ENCODE measurements around the gene GATA5. TPM values are rescaled to one million over a fixed set of nuclear protein-coding genes. Genes with fewer than 3 reads are reported as not detected.

Gene GATA5
- total RNA-seq, 4 donors from 2014 or later: 0.33 to 0.78 (median 0.46) TPM; not detected in 1

DNA sequence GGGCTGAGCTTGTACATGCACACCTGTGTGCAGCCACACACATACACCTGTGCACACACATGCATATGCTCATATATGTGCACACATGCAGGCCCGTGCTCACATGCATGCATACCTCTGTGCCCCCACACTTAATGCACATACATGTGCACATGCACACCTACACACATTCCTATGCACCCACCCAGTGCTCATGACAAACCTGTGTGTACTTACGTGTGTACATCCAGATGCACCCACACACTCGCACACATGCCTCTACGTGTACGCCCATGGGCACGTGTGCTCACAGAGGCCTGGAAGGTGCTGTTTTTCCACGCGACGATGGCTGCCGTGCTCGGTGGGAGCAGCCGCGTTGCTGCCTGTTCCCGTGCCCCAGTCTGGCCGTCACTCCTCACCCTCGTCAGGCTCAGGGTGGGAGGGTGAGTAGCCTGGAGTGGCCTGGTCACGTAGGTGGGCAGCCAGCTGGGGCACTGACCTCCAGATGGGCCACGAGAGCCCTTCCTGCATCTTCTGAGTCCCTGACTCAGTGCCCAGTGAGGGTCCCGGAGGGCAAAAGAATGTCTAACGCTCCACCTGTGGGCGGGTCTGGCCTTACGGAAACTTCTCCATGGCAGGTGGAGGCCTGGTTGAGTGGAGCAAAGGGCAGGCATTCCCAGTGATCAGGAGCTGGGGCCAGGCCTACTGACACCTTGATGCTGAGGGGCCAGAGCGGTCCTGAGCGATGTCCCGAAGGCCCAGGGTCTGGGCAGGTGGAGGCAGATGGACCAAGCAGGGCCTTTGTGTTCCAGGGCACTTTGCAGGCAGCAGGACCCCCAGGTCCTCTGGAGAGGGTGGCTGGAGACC lies 8.0 kb upstream of the GATA5 start:
- 93% methylated on average over 22 of the region's 25 CpGs for WGBS
- intact Hi-C loops (cut with DNase I): no loop called here
- no peak for DNase-seq (ENCODE audit: extremely low spot score)
- Histone ChIP-seq H3K4me1 (peaks cover 7 to 25% (median 24%) of the 10 kb centered on the region in 4 donors), H3K27me3 (peaks cover 0 to 100% (median 24%) of the 10 kb centered on the region in 4 donors), H3K9me3 (no peaks in the 10 kb centered on the region), H3K36me3 (no peaks in the 10 kb centered on the region), H3K27ac (replicated peaks in 1 of 4) (no peak overlapping the region), H3K4me3 (no peak overlapping the region)
- no peak for TF ChIP-seq POLR2A (IDR thresholded peaks at IDR 0.05; ENCODE audit: low read depth)
- TF ChIP-seq EP300 (IDR thresholded peaks at IDR 0.05): no peak
- TF ChIP-seq, protein P1, sequence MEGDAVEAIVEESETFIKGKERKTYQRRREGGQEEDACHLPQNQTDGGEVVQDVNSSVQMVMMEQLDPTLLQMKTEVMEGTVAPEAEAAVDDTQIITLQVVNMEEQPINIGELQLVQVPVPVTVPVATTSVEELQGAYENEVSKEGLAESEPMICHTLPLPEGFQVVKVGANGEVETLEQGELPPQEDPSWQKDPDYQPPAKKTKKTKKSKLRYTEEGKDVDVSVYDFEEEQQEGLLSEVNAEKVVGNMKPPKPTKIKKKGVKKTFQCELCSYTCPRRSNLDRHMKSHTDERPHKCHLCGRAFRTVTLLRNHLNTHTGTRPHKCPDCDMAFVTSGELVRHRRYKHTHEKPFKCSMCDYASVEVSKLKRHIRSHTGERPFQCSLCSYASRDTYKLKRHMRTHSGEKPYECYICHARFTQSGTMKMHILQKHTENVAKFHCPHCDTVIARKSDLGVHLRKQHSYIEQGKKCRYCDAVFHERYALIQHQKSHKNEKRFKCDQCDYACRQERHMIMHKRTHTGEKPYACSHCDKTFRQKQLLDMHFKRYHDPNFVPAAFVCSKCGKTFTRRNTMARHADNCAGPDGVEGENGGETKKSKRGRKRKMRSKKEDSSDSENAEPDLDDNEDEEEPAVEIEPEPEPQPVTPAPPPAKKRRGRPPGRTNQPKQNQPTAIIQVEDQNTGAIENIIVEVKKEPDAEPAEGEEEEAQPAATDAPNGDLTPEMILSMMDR (IDR thresholded peaks at IDR 0.05): no peak
- no peak for TF ChIP-seq POLR2AphosphoS5 (IDR thresholded peaks at IDR 0.05)

- Histone ChIP-seq H3K27me3 (peaks cover 0 to 100% (median 28%) of the 10 kb centered on the region in 4 donors), H3K9me3 (no peaks in the 10 kb centered on the region), H3K4me1 (peaks cover 7 to 25% (median 24%) of the 10 kb centered on the region in 4 donors), H3K36me3 (no peaks in the 10 kb centered on the region), H3K27ac (replicated peaks in 1 of 4) (no peak overlapping the region), H3K4me3 (no peak overlapping the region)
- intact Hi-C loops (cut with DNase I): no loop called here
- TF ChIP-seq EP300 (IDR thresholded peaks at IDR 0.05): no peak
- no peak for TF ChIP-seq POLR2AphosphoS5 (IDR thresholded peaks at IDR 0.05)
- no peak for TF ChIP-seq POLR2A (IDR thresholded peaks at IDR 0.05; ENCODE audit: low read depth)
- TF ChIP-seq, protein P1 (IDR thresholded peaks at IDR 0.05): no peak
- 66% methylated on average over 8 of the region's 8 CpGs for WGBS
- no peak for DNase-seq (ENCODE audit: extremely low spot score)
Observed at GRCh38 chr20:62482974-62483373, 7.2 kb upstream of the GATA5 start.

GRCh38 chr20:62482146-62482809 lies 6.5 kb upstream of the GATA5 start:
- no peak for DNase-seq (ENCODE audit: extremely low spot score)
- Histone ChIP-seq H3K27me3 (peaks cover 0 to 100% (median 35%) of the 10 kb centered on the region in 4 donors), H3K36me3 (no peaks in the 10 kb centered on the region), H3K4me3 (no peak overlapping the region), H3K4me1 (peaks cover 7 to 25% (median 24%) of the 10 kb centered on the region in 4 donors), H3K27ac (replicated peaks in 1 of 4) (no peak overlapping the region), H3K9me3 (no peaks in the 10 kb centered on the region)
- intact Hi-C loops (cut with DNase I): no loop called here
- TF ChIP-seq POLR2A (IDR thresholded peaks at IDR 0.05; ENCODE audit: low read depth): no peak
- TF ChIP-seq EP300 (IDR thresholded peaks at IDR 0.05): no peak
- TF ChIP-seq POLR2AphosphoS5 (IDR thresholded peaks at IDR 0.05): no peak
- 52% methylated on average over 21 of the region's 25 CpGs for WGBS

GRCh38 chr20:62481425-62482145 lies 5.8 kb upstream of the GATA5 start:
- 34% methylated on average over 19 of the region's 29 CpGs for WGBS
- peaks cover 0 to 98% (median 37%) of the 10 kb centered on the region in 4 donors for H3K27me3 ChIP-seq
- H3K36me3 ChIP-seq: no peaks in the 10 kb centered on the region
- no peak for DNase-seq (ENCODE audit: extremely low spot score)
- H3K27ac ChIP-seq (replicated peaks in 1 of 4): no peak overlapping the region
- intact Hi-C loops (cut with DNase I): no loop called here
- TF ChIP-seq EP300 (IDR thresholded peaks at IDR 0.05): no peak
- TF ChIP-seq POLR2A (IDR thresholded peaks at IDR 0.05; ENCODE audit: low read depth): no peak
- no peak for TF ChIP-seq POLR2AphosphoS5 (IDR thresholded peaks at IDR 0.05)
- TF ChIP-seq, protein P1 (IDR thresholded peaks at IDR 0.05): no peak
- H3K4me1 ChIP-seq: peaks cover 8 to 28% (median 26%) of the 10 kb centered on the region in 4 donors
- H3K4me3 ChIP-seq: no peak overlapping the region
- no peaks in the 10 kb centered on the region for H3K9me3 ChIP-seq

All from esophagus muscularis mucosa (tissue), 4 donors.